HG03460 (cell line): Measurements from ENCODE around the gene PTGES2.
"Not testable (repeated sequence)": the region's sequence is repeated elsewhere in the genome, so short reads cannot be mapped to it uniquely, and the experiment has no call there.

Experiments
- ATAC-seq: cut with Tn5 transposase; IDR thresholded peaks from one replicate; pipeline ENCODE4 v1.9.1; 2021; ENCODE audit not compliant: unreplicated experiment

PTGES2 gene

GRCh38 chr9:128092199-128092977, 35.1 kb downstream of the PTGES2 start:
- no peak for ATAC-seq

GRCh38 chr9:128091571-128091970, 36.0 kb downstream of the PTGES2 start:
- no peak for ATAC-seq

- ATAC-seq: no peak
These were observed 36.4 kb downstream of the PTGES2 start for GRCh38 chr9:128091144-128091543.

GRCh38 chr9:128089299-128089698, 38.2 kb downstream of the PTGES2 start:
- ATAC-seq: no peak

- ATAC-seq: no peak
These were observed 39.1 kb downstream of the PTGES2 start for GRCh38 chr9:128088253-128088945.

GRCh38 chr9:128087262-128087661, 40.3 kb downstream of the PTGES2 start:
- ATAC-seq: no peak

- ATAC-seq: no peak
These were observed 41.6 kb downstream of the PTGES2 start for GRCh38 chr9:128085943-128086342.

- no peak for ATAC-seq
These were observed 42.8 kb downstream of the PTGES2 start for GRCh38 chr9:128084746-128085145.

GRCh38 chr9:128082151-128082550, 45.4 kb downstream of the PTGES2 start:
- ATAC-seq: no peak

GRCh38 chr9:128081056-128081455, 46.5 kb downstream of the PTGES2 start:
- no peak for ATAC-seq

- ATAC-seq: no peak
These were observed 47.3 kb downstream of the PTGES2 start for GRCh38 chr9:128080206-128080605.

- ATAC-seq: no peak
These were observed 48.8 kb downstream of the PTGES2 start for GRCh38 chr9:128078504-128079434.

- no peak for ATAC-seq
These were observed 49.6 kb downstream of the PTGES2 start for GRCh38 chr9:128077847-128078503.

GRCh38 chr9:128073253-128073886, 54.2 kb downstream of the PTGES2 start:
- ATAC-seq: no peak

GRCh38 chr9:128072144-128073021, 55.1 kb downstream of the PTGES2 start:
- ATAC-seq: no peak

GRCh38 chr9:128071475-128071874, 56.1 kb downstream of the PTGES2 start:
- ATAC-seq: not testable (repeated sequence)

- ATAC-seq: no peak
These were observed 56.7 kb downstream of the PTGES2 start for GRCh38 chr9:128070874-128071273.
